ENCODE results near the gene CD2. TPM values are rescaled to one million over a fixed set of nuclear protein-coding genes. Genes with fewer than 3 reads are reported as not detected.

Gene CD2
- polyA plus RNA-seq, 3 donors = 0.89 to 3.6 (median 2.1) TPM

DNA sequence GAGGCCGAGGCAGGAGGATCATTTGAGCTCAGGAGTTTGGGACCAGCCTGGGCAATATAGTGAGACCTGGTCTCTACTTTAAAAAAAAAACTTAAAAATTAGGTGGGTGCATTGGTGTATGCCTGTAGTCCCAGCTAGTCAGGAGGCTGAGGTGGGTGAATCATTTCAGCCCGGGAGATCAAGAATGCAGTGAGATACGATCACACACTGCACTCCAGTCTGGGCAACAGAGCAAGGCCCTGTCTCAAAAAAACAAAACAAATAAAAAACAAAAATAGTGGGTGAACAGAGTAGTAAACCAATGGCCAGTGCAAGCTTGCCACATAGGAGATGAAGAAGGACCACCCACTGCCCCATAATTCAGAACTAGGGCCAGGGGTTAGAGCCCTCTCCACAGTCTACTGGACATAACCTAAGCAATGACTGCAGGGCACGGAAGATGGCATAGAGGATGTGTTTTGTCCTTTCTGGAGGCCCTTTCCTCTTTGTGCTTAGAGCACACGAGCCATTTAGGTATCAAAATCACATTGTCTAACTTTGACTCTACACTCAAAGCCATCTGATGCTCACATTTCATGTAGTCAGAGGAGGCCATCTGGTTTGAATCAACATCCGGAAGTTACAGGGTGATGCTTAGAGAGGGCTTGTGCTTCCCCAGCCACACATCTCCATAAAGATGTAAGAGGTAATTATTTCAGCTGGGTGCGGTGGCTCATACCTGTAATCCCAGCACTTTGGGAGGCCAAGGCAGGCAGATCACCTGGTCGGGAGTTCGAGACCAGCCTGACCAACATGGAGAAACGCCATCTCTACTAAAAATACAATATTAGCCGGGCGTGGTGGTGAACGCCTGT is 12.6 kb downstream of the CD2 start:
- WGBS (ENCODE audit: insufficient coverage) = 100% methylated on average over 1 of the region's 13 CpGs
- Histone ChIP-seq H3K9me3 (replicated peaks in 1 of 2; ENCODE audit: control insufficient read depth in 1 of 2, insufficient read depth in 1 of 2, low read length in 2 of 2) (no peaks in the 10 kb centered on the region), H3K27me3 (ENCODE audit: control insufficient read depth in 2 of 2, insufficient read depth in 2 of 2, low read length in 2 of 2) (no peaks in the 10 kb centered on the region), H3K79me2 (ENCODE audit: insufficient read depth, low read length) (no peaks in the 10 kb centered on the region), H3K4me1 (ENCODE audit: control insufficient read depth in 1 of 2, insufficient read depth in 2 of 2, low read length in 2 of 2) (peaks cover 36 to 45% of the 10 kb centered on the region in 2 donors), H3K4me3 (replicated peaks in 1 of 3; ENCODE audit: low read depth in 2 of 3, low read length in 3 of 3) (no peak overlapping the region), H3K27ac (ENCODE audit: low read depth in 1 of 2, low read length in 2 of 2) (no peak overlapping the region), H3K9ac (ENCODE audit: insufficient read depth, low read length, poor library complexity, severe bottlenecking) (no peak overlapping the region), H3K36me3 (replicated peaks in 1 of 2; ENCODE audit: control insufficient read depth in 1 of 2, insufficient read depth in 2 of 2, low read length in 2 of 2) (no peaks in the 10 kb centered on the region), H4K20me1 (ENCODE audit: insufficient read depth, low read length) (no peaks in the 10 kb centered on the region), H2AFZ (ENCODE audit: insufficient read depth, low read depth, low read length, poor library complexity, severe bottlenecking) (no peak overlapping the region), H3K4me2 (replicated peaks; ENCODE audit: extremely low read depth, low read length, poor library complexity, severe bottlenecking) (no peak overlapping the region)
- H3K27me3 Mint-ChIP-seq (ENCODE audit: low read depth in 3 of 3) = peaks cover 1 to 4% (median 2%) of the 10 kb centered on the region in 3 donors
- peaks cover 13 to 16% of the 10 kb centered on the region in 2 donors for H3K36me3 Mint-ChIP-seq
- peaks cover 61% of the 10 kb centered on the region for H3K4me1 Mint-ChIP-seq
- TF ChIP-seq, protein P1, sequence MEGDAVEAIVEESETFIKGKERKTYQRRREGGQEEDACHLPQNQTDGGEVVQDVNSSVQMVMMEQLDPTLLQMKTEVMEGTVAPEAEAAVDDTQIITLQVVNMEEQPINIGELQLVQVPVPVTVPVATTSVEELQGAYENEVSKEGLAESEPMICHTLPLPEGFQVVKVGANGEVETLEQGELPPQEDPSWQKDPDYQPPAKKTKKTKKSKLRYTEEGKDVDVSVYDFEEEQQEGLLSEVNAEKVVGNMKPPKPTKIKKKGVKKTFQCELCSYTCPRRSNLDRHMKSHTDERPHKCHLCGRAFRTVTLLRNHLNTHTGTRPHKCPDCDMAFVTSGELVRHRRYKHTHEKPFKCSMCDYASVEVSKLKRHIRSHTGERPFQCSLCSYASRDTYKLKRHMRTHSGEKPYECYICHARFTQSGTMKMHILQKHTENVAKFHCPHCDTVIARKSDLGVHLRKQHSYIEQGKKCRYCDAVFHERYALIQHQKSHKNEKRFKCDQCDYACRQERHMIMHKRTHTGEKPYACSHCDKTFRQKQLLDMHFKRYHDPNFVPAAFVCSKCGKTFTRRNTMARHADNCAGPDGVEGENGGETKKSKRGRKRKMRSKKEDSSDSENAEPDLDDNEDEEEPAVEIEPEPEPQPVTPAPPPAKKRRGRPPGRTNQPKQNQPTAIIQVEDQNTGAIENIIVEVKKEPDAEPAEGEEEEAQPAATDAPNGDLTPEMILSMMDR (IDR thresholded peaks at IDR 0.05) = no peak
- H3K27ac Mint-ChIP-seq = no peak overlapping the region
- DNase-seq = no peak
- H3K9me3 Mint-ChIP-seq = no peaks in the 10 kb centered on the region
- no peak overlapping the region for H3K4me3 Mint-ChIP-seq
- intact Hi-C loops (cut with micrococcal nuclease) = loop anchor here in 1 of 2 donors (10.0 kb wide), 1 partner anchor 48 kb away; no protein-coding TSS in a partner anchor

DNA sequence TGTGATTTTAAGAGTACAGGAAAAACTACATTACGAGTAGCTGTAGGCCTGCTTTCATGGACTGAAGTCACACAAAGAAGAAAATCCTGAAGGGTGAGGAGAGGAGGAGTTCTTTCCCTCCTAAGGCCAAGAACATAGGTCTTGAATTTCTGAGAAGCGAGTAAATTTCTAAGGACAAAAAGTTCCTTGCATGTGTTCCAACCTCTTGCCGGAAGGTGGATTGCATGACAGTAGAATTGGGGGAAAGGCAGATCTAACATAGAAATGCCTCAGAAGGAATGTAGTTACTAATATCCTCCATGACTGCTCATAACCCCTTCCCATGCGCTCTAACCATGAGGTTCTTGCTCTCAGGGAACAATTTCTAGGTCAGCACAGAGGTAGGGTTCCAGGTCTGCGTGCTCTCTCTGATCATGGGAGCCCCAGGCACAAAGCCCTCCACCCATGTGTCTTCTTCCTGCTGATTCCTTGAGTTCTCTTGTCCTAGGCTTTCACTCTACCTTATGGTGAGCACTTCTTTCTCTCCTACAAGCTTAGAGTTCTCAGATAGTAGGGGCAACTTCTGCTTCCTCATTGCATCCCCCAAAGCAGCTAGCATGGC is 13.7 kb downstream of the CD2 start:
- peaks cover 1 to 4% (median 2%) of the 10 kb centered on the region in 3 donors for H3K27me3 Mint-ChIP-seq (ENCODE audit: low read depth in 3 of 3)
- Histone ChIP-seq H2AFZ (ENCODE audit: insufficient read depth, low read depth, low read length, poor library complexity, severe bottlenecking) (no peak overlapping the region), H3K9me3 (replicated peaks in 1 of 2; ENCODE audit: control insufficient read depth in 1 of 2, insufficient read depth in 1 of 2, low read length in 2 of 2) (no peaks in the 10 kb centered on the region), H3K36me3 (replicated peaks in 1 of 2; ENCODE audit: control insufficient read depth in 1 of 2, insufficient read depth in 2 of 2, low read length in 2 of 2) (no peaks in the 10 kb centered on the region), H3K27ac (ENCODE audit: low read depth in 1 of 2, low read length in 2 of 2) (no peak overlapping the region), H4K20me1 (ENCODE audit: insufficient read depth, low read length) (no peaks in the 10 kb centered on the region), H3K4me1 (ENCODE audit: control insufficient read depth in 1 of 2, insufficient read depth in 2 of 2, low read length in 2 of 2) (peaks cover 36 to 43% of the 10 kb centered on the region in 2 donors), H3K4me2 (replicated peaks; ENCODE audit: extremely low read depth, low read length, poor library complexity, severe bottlenecking) (no peak overlapping the region), H3K79me2 (ENCODE audit: insufficient read depth, low read length) (no peaks in the 10 kb centered on the region), H3K4me3 (replicated peaks in 1 of 3; ENCODE audit: low read depth in 2 of 3, low read length in 3 of 3) (no peak overlapping the region), H3K9ac (ENCODE audit: insufficient read depth, low read length, poor library complexity, severe bottlenecking) (no peak overlapping the region), H3K27me3 (ENCODE audit: control insufficient read depth in 2 of 2, insufficient read depth in 2 of 2, low read length in 2 of 2) (no peaks in the 10 kb centered on the region)
- H3K36me3 Mint-ChIP-seq = peaks cover 10 to 13% of the 10 kb centered on the region in 2 donors
- intact Hi-C loops (cut with micrococcal nuclease) = loop anchor here in 1 of 2 donors (10.0 kb wide), 1 partner anchor 47 kb away; no protein-coding TSS in a partner anchor
- no peak for DNase-seq
- 94% methylated on average over 2 of the region's 5 CpGs for WGBS (ENCODE audit: insufficient coverage)
- H3K4me1 Mint-ChIP-seq = peaks cover 61% of the 10 kb centered on the region
- TF ChIP-seq, protein P1 (IDR thresholded peaks at IDR 0.05) = no peak
- H3K4me3 Mint-ChIP-seq = no peak overlapping the region
- H3K27ac Mint-ChIP-seq = no peak overlapping the region
- H3K9me3 Mint-ChIP-seq = no peaks in the 10 kb centered on the region
